NCI-H82 (cell line): ENCODE results near the gene FLRT2.

ENCODE experiments used
- DNase-seq: peaks from one replicate; lab custom pipeline; 2025; lab: John Stamatoyannopoulos, UW

The FLRT2 gene

GRCh38 chr14:85564841-85565527 is 35.0 kb downstream of the FLRT2 start:
- no peak for DNase-seq

GRCh38 chr14:85565862-85566296 is 35.9 kb downstream of the FLRT2 start:
- DNase-seq: no peak

- no peak for DNase-seq
Measured at GRCh38 chr14:85566603-85567002, 36.7 kb downstream of the FLRT2 start.

GRCh38 chr14:85572011-85572410 is 42.1 kb downstream of the FLRT2 start:
- DNase-seq: no peak

GRCh38 chr14:85572845-85573244 is 42.9 kb downstream of the FLRT2 start:
- no peak for DNase-seq

GRCh38 chr14:85573406-85573805 is 43.5 kb downstream of the FLRT2 start:
- no peak for DNase-seq

- DNase-seq: no peak
Measured at GRCh38 chr14:85574853-85575616, 45.1 kb downstream of the FLRT2 start.

- DNase-seq: peak; percentile 4
Measured at GRCh38 chr14:85575617-85575898, 45.6 kb downstream of the FLRT2 start.

- no peak for DNase-seq
Measured at GRCh38 chr14:85576218-85576617, 46.3 kb downstream of the FLRT2 start.

- no peak for DNase-seq
Measured at GRCh38 chr14:85576848-85577542, 47.1 kb downstream of the FLRT2 start.

GRCh38 chr14:85577543-85578114 is 47.7 kb downstream of the FLRT2 start:
- DNase-seq: no peak

GRCh38 chr14:85578357-85578756 is 48.4 kb downstream of the FLRT2 start:
- DNase-seq: no peak

GRCh38 chr14:85578930-85579329 is 49.0 kb downstream of the FLRT2 start:
- DNase-seq: no peak

- no peak for DNase-seq
Measured at GRCh38 chr14:85579942-85580341, 50.0 kb downstream of the FLRT2 start.

- DNase-seq: no peak
Measured at GRCh38 chr14:85580536-85581140, 50.7 kb downstream of the FLRT2 start.

- no peak for DNase-seq
Measured at GRCh38 chr14:85581691-85582090, 51.7 kb downstream of the FLRT2 start.

- DNase-seq: peak; percentile 14
Measured at GRCh38 chr14:85583380-85583779, 53.4 kb downstream of the FLRT2 start.

GRCh38 chr14:85584481-85584880 is 54.5 kb downstream of the FLRT2 start:
- DNase-seq: no peak

GRCh38 chr14:85587151-85587711 is 57.3 kb downstream of the FLRT2 start:
- no peak for DNase-seq

GRCh38 chr14:85590784-85591183 is 60.8 kb downstream of the FLRT2 start:
- no peak for DNase-seq

GRCh38 chr14:85594217-85594616 is 64.3 kb downstream of the FLRT2 start:
- DNase-seq: no peak

GRCh38 chr14:85595981-85596380 is 66.0 kb downstream of the FLRT2 start:
- DNase-seq: no peak
